Endodermal cell (in vitro differentiated cells): ENCODE results near the gene SLC9A6. TPM values are rescaled to one million over a fixed set of nuclear protein-coding genes. Genes with fewer than 3 reads are reported as not detected.

ENCODE experiments used
- DNase-seq: peaks from one replicate; pipeline ENCODE4 v3.0.0-alpha.2; 2017
- H3K27ac ChIP-seq: 2 replicates; pipeline ENCODE4 v1.5.1; 2013; ENCODE audit warnings: mild to moderate bottlenecking, low read depth, low read length, moderate library complexity
- H3K27me3 ChIP-seq: 2 replicates; pipeline ENCODE4 v1.6.1; 2013; ENCODE audit warnings: mild to moderate bottlenecking, low read length, moderate library complexity; ENCODE audit not compliant: insufficient read depth, control insufficient read depth, poor library complexity, severe bottlenecking
- H3K36me3 ChIP-seq: 2 replicates; pipeline ENCODE4 v1.7.0; 2013; ENCODE audit warnings: mild to moderate bottlenecking, low read length, moderate library complexity; ENCODE audit not compliant: control insufficient read depth, insufficient read depth
- H3K4me1 ChIP-seq: one replicate; pipeline ENCODE4 v1.7.0; 2013; ENCODE audit warnings: low read length; ENCODE audit not compliant: control insufficient read depth, insufficient read depth
- H3K4me3 ChIP-seq: 2 replicates; pipeline ENCODE4 v1.5.1; 2013; ENCODE audit warnings: mild to moderate bottlenecking, low read length, moderate library complexity
- H3K9ac ChIP-seq: 2 replicates; pipeline ENCODE4 v1.6.1; 2013; ENCODE audit warnings: mild to moderate bottlenecking, low read length, moderate library complexity; ENCODE audit not compliant: poor library complexity, severe bottlenecking; ENCODE audit errors: extremely low read depth
- H3K9me3 ChIP-seq: 2 replicates; pipeline ENCODE4 v1.6.1; 2013; ENCODE audit warnings: mild to moderate bottlenecking, low read length, moderate library complexity; ENCODE audit not compliant: control insufficient read depth
- H3K27ac Mint-ChIP-seq: 2 replicates; pipeline ENCODE4 v1.8.0; 2020; ENCODE audit warnings: mixed read lengths
- H3K27me3 Mint-ChIP-seq: 2 replicates; pipeline ENCODE4 v1.8.0; 2021; ENCODE audit warnings: mild to moderate bottlenecking, mixed read lengths; ENCODE audit not compliant: insufficient read depth
- H3K36me3 Mint-ChIP-seq: 2 replicates; pipeline ENCODE4 v1.8.0; 2020; ENCODE audit warnings: low read depth, mixed read lengths
- H3K4me1 Mint-ChIP-seq: 2 replicates; pipeline ENCODE4 v1.8.0; 2020; ENCODE audit warnings: mixed read lengths
- H3K4me3 Mint-ChIP-seq: 2 replicates; pipeline ENCODE4 v1.8.0; 2020; ENCODE audit warnings: mild to moderate bottlenecking, moderate library complexity, mixed read lengths
- H3K9me3 Mint-ChIP-seq: 2 replicates; pipeline ENCODE4 v1.8.0; 2020; ENCODE audit warnings: mild to moderate bottlenecking, mixed read lengths
- WGBS, 2 experiments: methylation state at CpG; one replicate each; pipeline versions ENCODE4 v1.1.5 to v1.1.7; 2013; ENCODE audit warnings: missing lambda C conversion rate in 2 of 2, mixed read lengths in 1 of 2; ENCODE audit not compliant: insufficient coverage in 1 of 2, insufficient read length in 1 of 2; 5-methylcytosine and 5-hydroxymethylcytosine counted together
- total RNA-seq, 2 donors: library from RNA; stranded (reverse); fragmentation: NEBNext Ultra II Directional in 1 of 2; extraction: Animal tissue kit (Norgen Biotek cat#: 25700) in 1 of 2; gene quantifications; 2 replicates in 1 of 2; 3 replicates in 1 of 2; pipeline ENCODE4 v1.2.1, GENCODE V29; 2021
- TF ChIP-seq, protein P1 (sequence below): fragments of 200-600 bp; sonication (generic); conservative IDR thresholded peaks from 2 replicates; pipeline ENCODE4 v1.5.0; 2021; ENCODE audit warnings: antibody characterized with exemption, mild to moderate bottlenecking

The SLC9A6 gene
- total RNA-seq, 2 donors from 2014 or later: 10.2 to 13.6 TPM

DNA sequence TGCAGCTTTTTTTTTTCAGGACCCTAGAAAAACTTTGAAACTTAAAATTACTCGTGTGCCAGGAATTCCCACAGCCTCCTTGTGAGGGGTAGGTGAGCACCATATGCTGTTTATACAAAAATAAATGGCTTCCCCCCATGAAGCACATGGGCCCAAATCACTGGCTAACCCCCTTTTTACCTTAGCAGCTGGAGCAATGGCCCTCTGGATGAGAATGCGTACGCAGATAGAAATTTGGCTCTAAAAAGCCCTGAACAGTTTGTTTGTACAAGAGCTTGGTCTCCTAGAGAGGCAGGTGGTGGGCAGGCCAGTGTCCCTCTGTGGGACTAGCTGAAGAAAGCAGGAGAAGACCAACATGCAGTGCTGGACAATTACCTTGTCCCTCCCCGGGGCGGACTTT is 76.5 kb downstream of the SLC9A6 start:
- Histone ChIP-seq H3K27ac (no peak overlapping the region), H3K9me3 (no peaks in the 10 kb centered on the region), H3K9ac (no peak overlapping the region), H3K4me3 (no peak overlapping the region), H3K36me3 (no peaks in the 10 kb centered on the region), H3K4me1 (no peaks in the 10 kb centered on the region), H3K27me3 (no peaks in the 10 kb centered on the region)
- Mint-ChIP-seq H3K27me3 (no peaks in the 10 kb centered on the region), H3K9me3 (peaks cover 50% of the 10 kb centered on the region), H3K4me1 (no peaks in the 10 kb centered on the region), H3K4me3 (no peak overlapping the region), H3K36me3 (no peaks in the 10 kb centered on the region), H3K27ac (no peak overlapping the region)
- TF ChIP-seq, protein P1, sequence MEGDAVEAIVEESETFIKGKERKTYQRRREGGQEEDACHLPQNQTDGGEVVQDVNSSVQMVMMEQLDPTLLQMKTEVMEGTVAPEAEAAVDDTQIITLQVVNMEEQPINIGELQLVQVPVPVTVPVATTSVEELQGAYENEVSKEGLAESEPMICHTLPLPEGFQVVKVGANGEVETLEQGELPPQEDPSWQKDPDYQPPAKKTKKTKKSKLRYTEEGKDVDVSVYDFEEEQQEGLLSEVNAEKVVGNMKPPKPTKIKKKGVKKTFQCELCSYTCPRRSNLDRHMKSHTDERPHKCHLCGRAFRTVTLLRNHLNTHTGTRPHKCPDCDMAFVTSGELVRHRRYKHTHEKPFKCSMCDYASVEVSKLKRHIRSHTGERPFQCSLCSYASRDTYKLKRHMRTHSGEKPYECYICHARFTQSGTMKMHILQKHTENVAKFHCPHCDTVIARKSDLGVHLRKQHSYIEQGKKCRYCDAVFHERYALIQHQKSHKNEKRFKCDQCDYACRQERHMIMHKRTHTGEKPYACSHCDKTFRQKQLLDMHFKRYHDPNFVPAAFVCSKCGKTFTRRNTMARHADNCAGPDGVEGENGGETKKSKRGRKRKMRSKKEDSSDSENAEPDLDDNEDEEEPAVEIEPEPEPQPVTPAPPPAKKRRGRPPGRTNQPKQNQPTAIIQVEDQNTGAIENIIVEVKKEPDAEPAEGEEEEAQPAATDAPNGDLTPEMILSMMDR: no peak
- DNase-seq: no peak
- 92% methylated on average over 2 of the region's 5 CpGs; no CpG with 5 or more reads in 1 of the 2 experiments for WGBS, 2 experiments

GRCh38 chrX:136063340-136064079 is 78.3 kb downstream of the SLC9A6 start:
- H3K9me3 Mint-ChIP-seq: peaks cover 63% of the 10 kb centered on the region
- TF ChIP-seq, protein P1: no peak
- H3K4me1 Mint-ChIP-seq: no peaks in the 10 kb centered on the region
- WGBS, 2 experiments: 87% methylated on average over 7 of the region's 7 CpGs; no CpG with 5 or more reads in 1 of the 2 experiments
- Histone ChIP-seq H3K9ac (no peak overlapping the region), H3K4me1 (no peaks in the 10 kb centered on the region), H3K4me3 (no peak overlapping the region), H3K27me3 (no peaks in the 10 kb centered on the region), H3K27ac (no peak overlapping the region), H3K36me3 (no peaks in the 10 kb centered on the region), H3K9me3 (no peaks in the 10 kb centered on the region)
- H3K36me3 Mint-ChIP-seq: no peaks in the 10 kb centered on the region
- no peak for DNase-seq
- no peak overlapping the region for H3K4me3 Mint-ChIP-seq
- no peak overlapping the region for H3K27ac Mint-ChIP-seq
- no peaks in the 10 kb centered on the region for H3K27me3 Mint-ChIP-seq

GRCh38 chrX:136064661-136065043 is 79.4 kb downstream of the SLC9A6 start:
- Mint-ChIP-seq H3K27me3 (no peaks in the 10 kb centered on the region), H3K27ac (no peak overlapping the region), H3K4me1 (no peaks in the 10 kb centered on the region), H3K4me3 (no peak overlapping the region), H3K36me3 (no peaks in the 10 kb centered on the region), H3K9me3 (peaks cover 67% of the 10 kb centered on the region)
- Histone ChIP-seq H3K9me3 (no peaks in the 10 kb centered on the region), H3K4me1 (no peaks in the 10 kb centered on the region), H3K27ac (no peak overlapping the region), H3K27me3 (no peaks in the 10 kb centered on the region), H3K9ac (no peak overlapping the region), H3K36me3 (no peaks in the 10 kb centered on the region), H3K4me3 (no peak overlapping the region)
- WGBS, 2 experiments: 86 to 90% methylated on average over 1 to 3 of the region's 3 CpGs
- TF ChIP-seq, protein P1: no peak
- no peak for DNase-seq
